ENCODE measurements around the gene GAREM1.

Gene GAREM1

DNA sequence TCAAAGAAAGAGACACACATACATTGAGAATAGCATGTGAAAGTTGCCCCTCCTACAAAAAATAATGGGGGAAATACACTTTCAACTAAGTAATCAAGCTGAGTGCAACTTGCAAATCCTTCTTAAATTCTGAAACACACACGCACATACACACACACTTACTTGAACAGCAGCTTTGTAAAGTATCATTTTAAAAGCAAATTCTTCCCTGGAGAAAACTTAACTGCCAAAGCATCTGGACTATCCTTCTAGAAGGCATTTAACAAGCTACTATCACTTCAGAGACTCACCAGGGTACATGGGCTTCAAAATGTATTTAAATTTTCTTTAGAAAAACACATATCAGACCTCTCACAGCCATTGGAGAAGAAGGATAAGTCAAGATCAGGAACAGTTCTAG, 15.3 kb downstream of the GAREM1 start:
- no peak for DNase-seq

DNA sequence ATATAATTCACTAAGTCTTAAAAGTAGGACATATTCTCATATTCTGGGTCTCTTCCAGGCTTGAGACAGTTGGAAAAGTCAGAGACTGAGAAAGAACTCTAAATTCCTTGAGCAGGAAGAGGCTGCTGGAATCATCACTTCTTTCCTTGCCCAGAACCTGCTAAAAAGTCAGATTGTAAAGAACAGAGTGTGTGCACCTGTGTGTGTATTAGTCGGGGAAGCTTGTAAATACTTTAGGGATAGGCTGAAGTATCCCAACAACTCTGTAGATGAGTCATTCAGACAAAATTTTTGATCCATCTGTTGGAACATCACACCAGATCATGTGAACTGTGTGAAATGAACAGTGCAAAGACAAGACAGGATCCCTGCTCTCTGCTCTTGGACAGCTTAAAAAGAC, 16.1 kb downstream of the GAREM1 start:
- peak; percentile 66 for DNase-seq

DNA sequence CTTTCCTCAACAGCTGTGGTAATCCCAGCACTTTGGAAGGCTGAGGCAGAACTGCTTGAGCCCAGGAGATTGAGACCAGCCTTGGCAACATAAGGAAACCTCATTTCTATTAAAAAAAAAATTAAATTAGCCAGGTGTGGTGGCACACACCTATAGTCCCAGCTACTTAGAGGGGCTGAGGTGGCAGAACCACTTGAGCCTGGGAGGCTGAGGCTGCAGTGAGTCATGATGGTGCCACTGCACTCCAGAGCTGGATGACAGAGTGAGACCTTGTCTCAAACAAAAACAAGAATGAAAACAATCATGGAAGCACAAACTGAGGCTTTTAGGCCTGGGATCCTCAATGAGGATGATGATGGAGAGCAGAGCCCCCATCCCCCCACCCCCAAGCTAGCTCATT, 19.8 kb downstream of the GAREM1 start:
- DNase-seq = no peak

DNA sequence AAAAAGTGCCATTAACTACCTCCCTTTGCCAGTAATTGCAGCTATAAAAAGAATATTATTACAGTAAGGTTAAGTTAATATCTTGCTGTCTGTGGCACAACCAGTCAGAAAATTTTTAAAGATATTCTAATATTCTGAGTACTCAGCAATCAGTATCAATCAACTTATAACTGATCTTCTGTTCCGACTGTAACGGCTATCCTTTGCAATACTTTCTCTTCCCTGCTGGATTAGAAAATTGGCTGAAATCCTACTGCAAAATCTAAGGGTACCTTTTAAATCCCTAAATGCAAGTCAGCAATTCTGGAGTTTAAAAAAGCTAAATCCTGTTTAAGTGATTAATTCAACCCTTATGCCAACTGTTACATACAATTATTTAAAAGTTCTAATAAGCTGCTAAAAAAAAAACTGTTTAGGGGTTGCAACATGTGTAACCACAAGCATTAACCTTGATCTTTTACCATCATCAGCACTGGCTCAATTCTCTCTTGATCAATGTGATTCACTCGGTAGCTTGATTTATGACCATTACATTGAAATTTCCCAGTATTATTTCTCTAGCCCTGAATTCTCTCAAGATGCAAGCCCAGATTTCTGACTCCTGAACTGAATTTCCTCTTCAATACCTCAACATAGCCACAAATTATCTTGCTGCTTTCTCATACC, 20.5 kb downstream of the GAREM1 start:
- peak; percentile 70 for DNase-seq

DNA sequence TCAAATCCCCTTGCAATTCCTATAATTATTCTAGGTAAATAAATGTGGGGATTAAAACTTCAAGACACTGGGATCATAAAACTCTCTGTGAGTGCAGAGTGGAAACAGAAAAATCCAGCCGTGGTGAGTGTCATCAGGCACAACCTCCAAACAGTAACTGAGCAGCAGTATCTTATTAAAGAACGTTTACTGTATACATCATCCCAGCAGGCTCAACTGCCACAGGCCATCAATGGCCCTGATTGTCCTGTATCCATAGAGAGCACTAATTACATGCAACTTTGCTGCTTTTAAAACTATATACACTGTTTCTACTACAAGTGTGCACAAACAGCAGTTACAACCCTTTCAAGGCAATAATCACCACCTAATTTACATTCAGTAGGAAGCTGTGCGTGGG, 23.9 kb downstream of the GAREM1 start:
- DNase-seq = no peak

DNA sequence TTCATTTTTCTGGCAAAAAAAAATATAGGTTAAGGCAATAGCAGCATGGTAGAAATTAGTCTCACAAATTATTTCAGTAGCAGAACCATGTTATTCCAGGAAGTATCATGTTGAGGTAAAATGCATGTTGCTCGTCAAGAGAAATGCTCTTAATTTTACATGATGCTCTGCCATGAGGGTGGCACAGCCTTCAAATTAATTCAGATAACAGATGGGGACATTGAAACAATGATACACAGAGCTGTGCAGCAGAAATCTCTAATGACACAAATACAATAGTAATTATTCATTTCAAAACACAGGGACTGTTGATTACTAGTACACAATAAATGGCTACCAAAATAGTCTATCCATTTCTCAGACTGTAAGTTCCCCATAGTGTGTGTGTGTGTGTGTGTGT, 24.8 kb downstream of the GAREM1 start:
- no peak for DNase-seq

DNA sequence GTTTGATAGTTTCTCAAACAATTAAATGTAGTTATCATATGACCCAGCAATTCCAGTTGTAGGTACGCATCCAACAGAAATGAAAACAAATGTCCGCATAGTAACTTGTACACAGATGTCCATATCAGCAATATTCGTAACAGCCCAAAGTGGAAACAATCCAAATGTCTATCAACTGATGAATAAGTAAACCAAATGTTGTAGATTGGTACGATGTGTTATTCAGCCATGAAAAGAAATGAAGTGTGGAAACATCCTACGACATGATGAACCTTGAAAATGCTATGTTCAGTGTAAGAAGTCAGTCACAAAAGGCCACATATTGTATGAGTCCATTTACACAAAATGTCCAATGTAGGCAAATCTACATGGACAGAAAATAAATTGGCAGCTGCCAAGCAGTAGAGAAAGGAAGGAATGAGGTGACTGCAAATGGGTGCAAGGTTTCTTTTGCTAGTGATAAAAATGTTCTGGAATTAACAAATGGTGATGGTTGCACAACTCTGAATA, 26.9 kb downstream of the GAREM1 start:
- DNase-seq = no peak

DNA sequence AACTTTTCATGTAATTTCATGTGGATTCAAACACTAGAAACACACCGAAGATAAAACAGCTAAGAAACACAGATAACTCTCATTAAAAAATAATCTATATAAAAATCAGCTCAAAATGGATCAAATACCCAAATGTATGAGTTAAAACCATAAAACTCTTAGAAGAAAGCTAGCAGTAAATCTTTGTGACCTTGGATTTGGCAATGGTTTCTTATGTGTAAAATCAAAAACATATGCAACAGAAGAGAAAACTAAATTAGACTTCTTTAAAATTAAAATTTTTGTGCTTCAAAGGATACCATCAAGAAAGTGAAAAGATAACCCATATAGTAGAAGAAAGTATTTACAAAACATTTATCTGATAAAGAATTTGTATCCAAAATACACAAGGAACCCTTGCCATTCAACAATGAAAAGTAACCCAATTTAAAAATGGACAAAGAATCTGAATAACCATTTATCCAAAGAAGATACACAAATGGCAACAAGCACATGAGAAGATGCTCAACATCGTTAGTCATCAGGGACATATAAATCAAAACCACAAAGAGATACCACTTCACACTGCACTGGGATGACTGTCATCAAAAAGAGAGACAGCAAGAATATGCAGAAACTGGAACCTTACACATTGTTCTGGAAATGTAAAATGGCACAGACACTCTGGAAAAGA, 27.5 kb downstream of the GAREM1 start:
- no peak for DNase-seq

DNA sequence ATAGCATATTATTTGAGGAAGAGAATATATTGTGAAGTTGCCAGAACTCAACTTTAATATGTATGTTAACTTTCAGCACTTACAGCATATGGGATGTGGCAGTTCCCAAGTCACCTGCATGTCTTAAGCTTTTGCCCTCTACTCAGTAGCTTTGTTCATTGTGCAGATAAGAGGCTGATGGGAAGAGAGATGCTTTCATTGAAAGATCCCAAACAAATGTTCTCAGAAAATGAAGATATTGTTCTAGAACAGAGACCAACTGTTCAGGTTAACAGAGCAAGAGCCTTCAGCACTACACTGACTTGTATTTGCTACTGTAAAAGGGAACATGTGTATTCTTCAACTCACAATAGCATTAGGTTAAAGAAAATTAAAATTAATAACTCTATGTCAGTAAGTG, 28.1 kb downstream of the GAREM1 start:
- DNase-seq = no peak

DNA sequence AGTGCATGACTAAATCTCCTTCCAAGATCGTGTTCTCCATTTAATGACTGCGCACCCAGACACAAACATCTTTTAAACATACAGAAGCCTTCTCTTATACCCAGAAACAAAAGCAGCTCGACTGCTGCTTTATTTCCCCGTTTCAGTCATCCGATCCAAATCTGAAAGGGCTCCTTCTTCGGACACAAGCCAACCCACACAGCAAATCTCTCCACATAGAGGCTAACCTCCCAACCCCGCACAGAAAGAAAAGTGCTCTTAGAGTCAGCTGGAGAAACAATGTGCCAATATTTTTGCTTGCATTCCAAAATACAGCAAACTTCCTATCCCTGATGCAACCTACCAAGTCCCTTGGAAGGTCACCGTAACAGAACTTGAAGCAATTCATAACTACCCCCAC, 29.1 kb downstream of the GAREM1 start:
- DNase-seq = no peak

DNA sequence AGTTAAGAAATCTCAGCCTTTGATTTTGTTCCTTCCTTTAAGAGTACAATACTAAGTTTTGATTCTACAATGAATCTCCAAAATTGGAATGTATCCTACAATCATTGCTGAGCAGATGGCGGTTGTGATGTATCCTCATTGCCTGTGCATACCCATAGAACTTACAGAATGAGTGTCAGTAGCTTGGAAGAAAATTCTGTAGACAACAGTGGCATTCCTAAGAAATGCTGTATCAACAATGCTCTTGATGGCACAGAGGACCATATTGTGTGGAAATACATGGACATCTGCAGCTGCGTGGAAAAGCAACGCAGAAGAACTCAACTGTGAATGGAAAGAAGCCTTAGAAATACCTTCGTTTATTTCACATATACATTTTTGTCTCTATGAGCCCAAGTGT, 30.2 kb downstream of the GAREM1 start:
- no peak for DNase-seq

DNA sequence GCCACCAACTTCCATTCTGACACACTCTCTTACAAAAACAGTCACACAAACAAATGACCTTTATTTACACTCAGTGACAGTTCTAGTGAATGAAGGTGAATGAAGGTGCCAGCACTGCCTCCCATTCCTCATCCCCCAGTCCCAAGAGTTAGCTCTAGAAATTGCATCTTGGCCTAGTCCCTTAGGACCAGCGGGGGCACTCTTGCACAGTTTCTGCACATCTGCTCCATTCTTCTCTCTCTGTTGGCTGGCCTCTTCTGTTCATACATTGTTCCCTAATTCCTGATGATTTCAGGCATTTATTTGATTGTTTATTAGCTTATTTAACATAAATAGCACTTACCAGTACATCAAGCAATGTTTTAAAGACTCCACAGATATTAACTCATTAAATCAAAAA, 30.9 kb downstream of the GAREM1 start:
- peak; percentile 17 for DNase-seq

DNA sequence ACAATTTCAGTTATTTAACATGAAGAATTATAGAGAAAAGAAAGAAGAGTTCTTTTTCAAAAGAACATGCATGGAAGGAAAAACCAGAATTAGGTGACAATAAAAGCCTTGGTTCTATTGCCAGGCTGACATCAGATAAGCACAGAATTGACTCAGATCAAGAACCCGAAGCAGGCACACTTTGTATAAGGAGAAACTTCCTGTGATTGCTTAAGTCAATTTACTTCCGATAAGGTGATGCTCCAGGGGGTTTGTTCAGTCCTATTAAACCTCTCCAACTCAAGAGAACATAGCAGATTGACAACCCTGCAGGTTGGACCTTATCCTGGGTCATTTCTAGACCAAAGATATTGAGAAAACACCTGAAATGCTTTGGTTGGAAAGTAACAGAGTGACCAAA, 31.4 kb downstream of the GAREM1 start:
- DNase-seq = no peak

DNA sequence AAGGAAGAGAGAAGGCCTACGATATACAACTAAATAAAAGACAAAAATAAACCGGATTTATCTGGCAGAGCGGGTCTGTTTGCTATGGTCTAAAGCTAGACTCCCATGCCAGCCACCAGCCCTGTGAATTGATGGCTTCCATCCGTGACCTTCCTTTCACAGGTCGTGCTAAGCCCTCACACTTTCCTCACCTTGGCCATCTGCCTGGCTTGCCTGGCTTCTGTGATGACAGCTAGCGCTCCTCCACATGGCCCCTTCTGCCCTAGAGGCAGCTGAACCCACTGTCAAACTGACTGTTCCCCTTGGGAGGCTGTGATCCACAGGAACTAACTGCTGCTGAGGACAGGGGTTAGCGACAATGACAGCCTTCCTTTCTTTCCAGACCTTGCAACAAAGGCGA, 32.5 kb downstream of the GAREM1 start:
- DNase-seq = no peak

DNA sequence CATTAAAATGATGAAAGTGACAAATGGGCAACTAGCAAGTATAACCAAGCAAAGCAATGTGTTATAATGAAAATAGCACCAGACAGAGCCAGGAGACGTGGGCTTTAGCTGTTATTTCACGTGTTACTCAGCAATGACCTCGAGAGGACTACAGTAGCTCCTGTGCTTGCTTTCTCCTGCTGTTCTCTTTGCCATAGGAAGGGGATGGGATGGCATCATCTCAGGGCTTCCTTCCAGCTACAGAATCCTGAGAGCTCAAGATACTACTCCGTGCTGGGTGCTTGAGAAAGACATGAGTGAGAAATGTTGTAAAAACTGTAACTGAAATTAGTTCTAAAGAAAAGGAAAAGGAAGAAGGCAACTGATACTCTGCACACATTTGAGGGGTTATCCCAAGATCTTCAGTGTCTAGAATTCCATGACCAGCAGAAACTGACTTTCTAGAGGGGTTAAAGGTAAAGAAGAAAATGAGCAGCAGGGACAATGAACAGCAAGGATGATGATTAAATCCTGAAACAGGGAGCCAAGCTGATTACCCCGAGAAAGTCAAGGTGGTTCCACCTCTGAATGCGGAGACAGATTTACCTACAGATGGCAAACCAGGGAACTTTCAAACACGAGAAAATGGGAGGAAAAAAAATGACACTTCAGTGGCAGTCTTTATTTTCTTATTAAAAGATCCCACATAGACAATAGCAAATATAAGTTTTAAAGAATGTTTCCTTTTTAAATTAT, 33.4 kb downstream of the GAREM1 start:
- DNase-seq = no peak

DNA sequence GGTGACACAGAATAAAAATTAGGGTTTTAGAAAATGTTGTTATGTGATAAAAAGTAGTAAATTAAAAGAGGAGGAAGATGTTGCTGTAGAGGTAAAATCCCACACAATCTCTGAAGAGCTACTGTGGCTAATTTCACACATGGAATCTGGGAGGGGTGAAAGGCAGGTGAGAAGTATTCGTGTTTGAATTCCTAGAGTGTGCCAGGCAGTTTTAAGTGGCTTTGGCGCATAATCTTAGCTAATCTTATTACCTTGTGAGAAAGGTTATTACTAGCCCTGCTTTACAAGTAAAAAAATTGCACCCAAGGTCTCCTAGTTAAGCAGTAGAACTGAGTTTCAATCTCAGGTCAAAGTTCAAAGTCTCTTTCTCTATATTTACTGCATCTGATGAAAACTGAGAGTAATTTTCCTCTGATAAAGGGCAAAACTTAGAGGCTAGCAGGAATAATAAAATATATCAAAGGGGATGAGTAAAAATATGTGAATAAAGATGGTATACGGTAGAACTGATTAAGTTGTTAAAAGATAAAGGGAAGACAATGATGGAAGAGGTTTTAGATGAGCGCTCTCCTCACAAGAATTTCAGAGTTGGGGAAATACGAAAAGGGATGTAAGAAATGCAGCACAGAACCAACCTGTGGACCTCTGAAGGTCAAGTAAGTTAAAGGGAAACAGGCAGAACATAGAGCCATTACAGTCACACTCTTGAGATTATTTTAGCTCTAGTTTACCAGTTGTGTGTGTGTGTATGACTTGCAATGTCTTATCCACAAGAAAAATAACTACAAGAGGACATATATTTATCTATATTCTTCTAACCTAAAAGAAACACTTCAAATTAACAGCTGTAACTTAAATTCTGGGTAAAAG, 34.8 kb downstream of the GAREM1 start:
- DNase-seq = no peak

DNA sequence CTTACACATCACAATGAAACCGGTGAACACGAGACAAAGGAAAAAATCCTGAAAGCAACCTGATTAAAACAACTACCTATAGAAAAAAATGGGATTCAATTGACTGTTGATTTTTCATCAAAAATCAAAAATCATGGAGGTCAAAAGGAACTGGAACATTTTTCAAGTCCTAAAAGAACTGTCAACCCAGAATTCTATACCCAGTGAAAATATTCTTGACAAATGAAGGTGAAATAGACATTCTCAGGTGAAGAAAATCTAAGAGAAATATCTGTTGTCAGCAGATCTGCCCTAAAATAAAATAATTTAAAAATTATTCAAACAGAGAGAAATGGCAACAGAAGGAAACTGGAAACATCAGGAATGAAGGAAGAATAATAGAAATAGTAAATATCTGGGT, 38.9 kb downstream of the GAREM1 start:
- no peak for DNase-seq

DNA sequence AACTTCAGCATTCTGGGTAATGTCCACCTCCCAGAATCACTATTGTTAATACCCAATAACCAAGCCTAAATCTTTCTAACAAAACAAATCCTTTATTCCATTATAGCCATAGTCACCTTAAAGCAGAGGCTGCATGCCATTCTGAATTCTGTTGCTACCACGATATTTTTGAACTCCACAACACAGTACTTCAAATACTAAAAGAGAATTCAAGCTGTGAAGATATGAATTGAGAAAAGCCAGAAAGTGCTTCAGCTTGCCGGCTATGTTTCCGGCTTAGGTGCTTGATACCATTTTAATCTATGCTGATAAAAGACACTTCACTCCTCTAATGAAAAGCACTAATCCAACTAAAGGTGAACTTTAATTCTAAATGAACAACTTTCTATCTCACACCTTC, 41.3 kb downstream of the GAREM1 start:
- no peak for DNase-seq

DNA sequence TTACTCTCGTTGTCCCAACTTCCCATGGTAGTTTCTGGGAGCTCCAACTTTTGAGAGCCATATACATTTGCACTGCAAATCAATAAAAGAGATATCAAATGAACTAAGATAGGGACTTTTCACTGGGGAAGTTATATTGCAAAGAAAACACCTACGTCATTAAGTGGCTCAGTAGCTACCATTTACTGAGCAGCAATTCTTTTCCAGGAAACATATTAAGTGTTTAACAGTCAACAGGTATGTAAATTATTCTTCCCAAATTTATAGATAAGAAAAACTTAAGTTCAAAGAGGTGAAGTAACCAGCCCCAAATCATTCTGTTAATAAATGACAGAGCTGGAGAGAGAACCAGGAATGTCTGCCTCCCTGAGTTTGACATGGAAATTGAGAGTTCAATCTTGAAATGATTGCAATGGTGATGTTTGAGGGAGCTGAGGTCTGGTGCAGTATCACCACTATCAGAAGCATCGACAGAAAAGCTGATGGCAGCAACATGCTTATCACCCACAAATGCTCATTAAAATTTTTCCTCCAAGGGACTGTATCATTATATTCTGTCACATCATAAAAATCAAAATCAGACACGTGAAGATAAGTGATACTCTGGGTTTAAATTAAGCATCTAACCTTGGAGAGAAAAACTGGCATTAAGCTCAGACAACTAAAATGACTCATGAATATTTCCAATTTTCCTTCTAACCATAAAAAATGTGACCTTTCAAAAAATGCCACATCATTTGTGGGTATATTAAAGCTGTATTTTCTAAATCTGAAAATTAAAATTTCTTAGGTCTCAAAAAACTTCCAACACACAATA, 43.4 kb downstream of the GAREM1 start:
- peak; percentile 47 for DNase-seq

DNA sequence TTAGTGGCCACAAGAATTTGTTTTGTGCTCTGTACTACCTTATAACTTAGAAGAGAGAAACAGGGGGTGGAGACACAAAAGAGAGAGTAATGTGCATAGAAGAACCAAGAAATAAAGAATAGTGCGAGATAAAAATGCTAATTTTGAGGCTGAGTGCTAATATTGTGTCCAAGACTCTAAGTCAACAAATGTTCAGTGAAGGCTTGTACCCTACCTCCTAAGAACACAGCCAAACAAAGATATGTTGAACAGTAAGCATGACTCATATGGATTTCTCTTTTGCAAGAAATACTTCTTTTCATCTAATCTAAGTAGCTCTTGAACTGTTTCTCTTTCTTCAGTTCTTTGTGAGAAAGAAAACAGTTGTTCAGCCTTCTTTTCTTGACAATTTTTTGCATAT, 45.2 kb downstream of the GAREM1 start:
- DNase-seq = peak; percentile 78

DNA sequence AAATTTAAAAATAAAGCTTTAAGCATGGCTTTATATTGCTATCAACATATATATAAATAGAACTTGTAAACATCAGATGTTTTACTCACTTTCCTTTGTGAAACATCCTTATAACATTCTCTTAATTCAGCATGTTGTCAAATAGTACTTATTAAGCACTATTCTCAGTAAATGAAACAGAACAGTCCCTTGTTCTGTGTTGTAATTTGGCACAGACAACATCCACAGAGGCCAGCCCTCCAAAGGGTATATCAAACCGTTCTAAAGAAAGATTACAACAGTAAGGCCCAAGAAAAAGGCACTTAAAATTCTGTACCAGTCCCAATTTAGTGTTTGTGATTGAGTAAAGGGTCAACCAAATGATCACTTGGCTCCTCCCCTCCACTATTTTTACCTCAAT, 46.0 kb downstream of the GAREM1 start:
- DNase-seq = no peak

Measured in HCEC 1CT (cell line).